Brain microvascular endothelial cell (primary cell): ENCODE measurements around the gene IFRD1.

Experiments
- DNase-seq: peaks from one replicate; pipeline ENCODE4 v3.0.0-alpha.2; 2020
- H3K27ac ChIP-seq: fragments of 250-450 bp; sonication (Bioruptor Pico); 2 replicates; pipeline ENCODE4 v1.5.1; 2020; ENCODE audit warnings: mild to moderate bottlenecking, moderate library complexity
- H3K27me3 ChIP-seq: fragments of 250-450 bp; sonication (Bioruptor Pico); replicated peaks from 2 replicates; pipeline ENCODE4 v1.5.1; 2020; ENCODE audit warnings: mild to moderate bottlenecking
- H3K36me3 ChIP-seq: fragments of 250-450 bp; sonication (Bioruptor Pico); replicated peaks from 2 replicates; pipeline ENCODE4 v1.5.1; 2020; ENCODE audit warnings: mild to moderate bottlenecking
- H3K4me3 ChIP-seq: 2 replicates; pipeline ENCODE4 v1.5.1; 2011; ENCODE audit warnings: low read depth, mild to moderate bottlenecking, control low read depth, low read length, moderate library complexity
- in situ Hi-C: cut with HindIII; loops from 2 replicates; pipeline ENCODE4 v1.10.0; 2017; ENCODE audit warnings: low sequenced_read_pairs, low pct_ligation_motif_present
- TF ChIP-seq, protein P1 (sequence below): IDR thresholded peaks from 2 replicates; pipeline ENCODE4 v1.5.1; 2011; ENCODE audit warnings: low read depth, mild to moderate bottlenecking, moderate library complexity, low read length, control low read depth, inconsistent platforms; ENCODE audit errors: missing control alignments

Gene IFRD1

GRCh38 chr7:112444505-112444904 is 5.8 kb upstream of the IFRD1 start:
- TF ChIP-seq, protein P1, sequence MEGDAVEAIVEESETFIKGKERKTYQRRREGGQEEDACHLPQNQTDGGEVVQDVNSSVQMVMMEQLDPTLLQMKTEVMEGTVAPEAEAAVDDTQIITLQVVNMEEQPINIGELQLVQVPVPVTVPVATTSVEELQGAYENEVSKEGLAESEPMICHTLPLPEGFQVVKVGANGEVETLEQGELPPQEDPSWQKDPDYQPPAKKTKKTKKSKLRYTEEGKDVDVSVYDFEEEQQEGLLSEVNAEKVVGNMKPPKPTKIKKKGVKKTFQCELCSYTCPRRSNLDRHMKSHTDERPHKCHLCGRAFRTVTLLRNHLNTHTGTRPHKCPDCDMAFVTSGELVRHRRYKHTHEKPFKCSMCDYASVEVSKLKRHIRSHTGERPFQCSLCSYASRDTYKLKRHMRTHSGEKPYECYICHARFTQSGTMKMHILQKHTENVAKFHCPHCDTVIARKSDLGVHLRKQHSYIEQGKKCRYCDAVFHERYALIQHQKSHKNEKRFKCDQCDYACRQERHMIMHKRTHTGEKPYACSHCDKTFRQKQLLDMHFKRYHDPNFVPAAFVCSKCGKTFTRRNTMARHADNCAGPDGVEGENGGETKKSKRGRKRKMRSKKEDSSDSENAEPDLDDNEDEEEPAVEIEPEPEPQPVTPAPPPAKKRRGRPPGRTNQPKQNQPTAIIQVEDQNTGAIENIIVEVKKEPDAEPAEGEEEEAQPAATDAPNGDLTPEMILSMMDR = no peak
- no peaks in the 10 kb centered on the region for H3K36me3 ChIP-seq
- no peaks in the 10 kb centered on the region for H3K27me3 ChIP-seq
- H3K27ac ChIP-seq = no peak overlapping the region
- H3K4me3 ChIP-seq = no peak overlapping the region
- no peak for DNase-seq
- in situ Hi-C loops = no loop called here

- no peaks in the 10 kb centered on the region for H3K27me3 ChIP-seq
- TF ChIP-seq, protein P1 = no peak
- H3K27ac ChIP-seq = no peak overlapping the region
- in situ Hi-C loops = no loop called here
- H3K36me3 ChIP-seq = no peaks in the 10 kb centered on the region
- no peak for DNase-seq
- H3K4me3 ChIP-seq = no peak overlapping the region
Observed at GRCh38 chr7:112446431-112446830, 3.8 kb upstream of the IFRD1 start.

DNA sequence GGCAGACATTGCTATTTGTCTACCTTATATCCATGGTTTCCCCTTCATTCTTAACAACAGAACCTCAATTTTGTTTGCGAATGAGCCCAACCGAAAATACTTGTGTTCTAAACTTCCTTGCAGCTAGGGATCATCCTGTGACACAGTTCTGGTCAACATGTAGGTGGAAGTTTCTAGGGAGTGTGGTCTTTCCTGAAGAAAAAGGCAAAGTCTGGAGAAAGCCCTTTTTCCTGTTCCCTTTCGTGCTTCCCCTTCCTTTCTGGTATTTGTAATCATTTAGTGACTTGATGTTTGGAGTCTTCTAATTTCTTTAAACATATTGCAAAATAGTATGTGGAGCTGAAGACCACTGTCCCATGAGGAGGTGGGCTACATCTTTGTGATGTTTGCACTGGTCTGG is 2.9 kb upstream of the IFRD1 start:
- Histone ChIP-seq H3K27me3 (no peaks in the 10 kb centered on the region), H3K27ac (no peak overlapping the region), H3K4me3 (no peak overlapping the region), H3K36me3 (no peaks in the 10 kb centered on the region)
- TF ChIP-seq, protein P1 = no peak
- DNase-seq = no peak
- in situ Hi-C loops = no loop called here

DNA sequence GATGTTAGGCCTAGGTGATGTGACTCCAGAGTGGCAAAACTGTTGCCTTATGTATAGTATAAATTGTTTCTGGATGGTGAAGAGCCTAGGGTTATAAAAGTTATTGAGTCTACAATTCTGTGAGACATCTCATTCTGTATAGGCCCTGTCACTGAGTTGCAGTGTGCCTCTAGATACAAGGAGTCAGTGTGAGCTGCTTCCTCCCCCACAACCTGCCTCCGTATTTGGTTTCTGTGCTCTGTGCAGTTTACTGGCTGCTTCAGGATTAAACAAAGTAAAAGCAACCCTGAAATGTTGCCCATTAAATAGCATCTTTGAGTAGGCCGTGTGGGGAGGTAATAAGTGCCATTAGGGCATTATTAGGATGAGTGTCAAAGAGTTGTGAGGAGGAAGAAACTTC is 1.9 kb upstream of the IFRD1 start:
- DNase-seq = no peak
- Histone ChIP-seq H3K4me3 (no peak overlapping the region), H3K36me3 (no peaks in the 10 kb centered on the region), H3K27ac (no peak overlapping the region), H3K27me3 (no peaks in the 10 kb centered on the region)
- in situ Hi-C loops = no loop called here
- TF ChIP-seq, protein P1 = no peak

DNA sequence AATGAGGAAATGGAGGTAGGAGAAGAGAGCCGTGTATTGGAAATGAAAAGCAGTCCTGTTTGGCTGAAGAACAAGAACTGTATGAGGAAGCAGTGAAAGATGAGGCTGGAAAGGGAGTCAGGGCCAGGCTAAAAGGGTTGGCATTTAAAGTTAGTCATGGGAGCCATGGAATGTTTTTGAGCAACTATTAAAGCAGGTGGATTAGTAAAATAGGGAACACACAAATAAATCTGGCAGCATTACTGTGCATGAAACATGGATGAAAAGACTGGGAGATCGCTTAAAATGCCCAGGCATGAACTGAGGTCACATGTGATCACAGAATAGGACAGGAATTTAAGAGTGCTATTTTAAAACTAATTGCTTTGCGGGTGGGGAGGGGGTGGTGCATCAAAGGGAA is 1.4 kb upstream of the IFRD1 start:
- no peak for DNase-seq
- Histone ChIP-seq H3K27me3 (no peaks in the 10 kb centered on the region), H3K4me3 (no peak overlapping the region), H3K36me3 (no peaks in the 10 kb centered on the region), H3K27ac (no peak overlapping the region)
- in situ Hi-C loops = no loop called here
- TF ChIP-seq, protein P1 = no peak

DNA sequence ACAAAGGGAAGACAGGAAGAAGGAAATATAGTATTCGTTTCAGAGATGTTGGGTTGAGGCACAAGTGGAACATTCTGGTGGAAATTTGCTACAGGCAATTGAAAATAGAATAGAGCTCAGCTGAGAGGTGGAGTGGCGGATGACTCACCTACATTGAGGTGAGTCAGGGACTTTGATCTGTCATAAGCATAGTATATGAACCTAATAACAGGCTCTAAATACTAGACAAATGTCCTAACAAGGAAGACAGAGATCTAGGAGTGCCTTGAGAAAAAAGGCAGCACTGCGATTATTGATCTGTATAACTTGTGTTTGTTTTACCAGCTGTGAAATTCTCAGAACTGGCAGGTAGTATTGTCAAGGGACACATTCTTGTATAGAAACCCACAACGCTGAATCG is 907 bp upstream of the IFRD1 start:
- in situ Hi-C loops = no loop called here
- Histone ChIP-seq H3K27ac (no peak overlapping the region), H3K27me3 (no peaks in the 10 kb centered on the region), H3K36me3 (no peaks in the 10 kb centered on the region), H3K4me3 (peak overlapping the region; percentile 98)
- TF ChIP-seq, protein P1 = no peak
- peak; percentile 31 for DNase-seq
